ENCODE data around the gene TBXAS1. TPM values are rescaled to one million over a fixed set of nuclear protein-coding genes. Genes with fewer than 3 reads are reported as not detected.

Gene TBXAS1
- total RNA-seq, 2 donors from 2014 or later: 12.0 to 17.0 TPM

- no peaks in the 10 kb centered on the region for H3K36me3 ChIP-seq
- intact Hi-C loops (cut with DNase I): no loop called here
- H3K4me1 ChIP-seq: no peaks in the 10 kb centered on the region
- no peak overlapping the region for H3K9ac ChIP-seq (ENCODE audit: low read depth in 2 of 2, low read length in 2 of 2)
- no peak overlapping the region for H3K27ac ChIP-seq
- H3K9me3 ChIP-seq: no peaks in the 10 kb centered on the region
- no peaks in the 10 kb centered on the region for H3K27me3 ChIP-seq
- DNase-seq: no peak
- no peak for TF ChIP-seq CTCF (IDR thresholded peaks at IDR 0.05)
- no peak overlapping the region for H3K4me3 ChIP-seq
Observed at GRCh38 chr7:140005341-140005740, 176.3 kb downstream of the TBXAS1 start.

- no peak overlapping the region for H3K9ac ChIP-seq (ENCODE audit: low read depth in 2 of 2, low read length in 2 of 2)
- H3K4me3 ChIP-seq: no peak overlapping the region
- H3K36me3 ChIP-seq: no peaks in the 10 kb centered on the region
- no peaks in the 10 kb centered on the region for H3K4me1 ChIP-seq
- no peak for TF ChIP-seq CTCF (IDR thresholded peaks at IDR 0.05)
- no peak overlapping the region for H3K27ac ChIP-seq
- intact Hi-C loops (cut with DNase I): no loop called here
- H3K27me3 ChIP-seq: no peaks in the 10 kb centered on the region
- peak; percentile 33 for DNase-seq
- no peaks in the 10 kb centered on the region for H3K9me3 ChIP-seq
Observed at GRCh38 chr7:140005754-140006503, 176.9 kb downstream of the TBXAS1 start.

- no peak for TF ChIP-seq CTCF (IDR thresholded peaks at IDR 0.05)
- Histone ChIP-seq H3K9me3 (no peaks in the 10 kb centered on the region), H3K4me3 (no peak overlapping the region), H3K4me1 (no peaks in the 10 kb centered on the region), H3K27me3 (no peaks in the 10 kb centered on the region), H3K27ac (no peak overlapping the region), H3K9ac (ENCODE audit: low read depth in 2 of 2, low read length in 2 of 2) (no peak overlapping the region), H3K36me3 (no peaks in the 10 kb centered on the region)
- intact Hi-C loops (cut with DNase I): no loop called here
- DNase-seq: no peak
Observed at GRCh38 chr7:140006600-140006999, 177.5 kb downstream of the TBXAS1 start.

- intact Hi-C loops (cut with DNase I): no loop called here
- Histone ChIP-seq H3K4me1 (no peaks in the 10 kb centered on the region), H3K27me3 (no peaks in the 10 kb centered on the region), H3K36me3 (no peaks in the 10 kb centered on the region), H3K27ac (no peak overlapping the region), H3K9me3 (no peaks in the 10 kb centered on the region), H3K9ac (ENCODE audit: low read depth in 2 of 2, low read length in 2 of 2) (no peak overlapping the region), H3K4me3 (no peak overlapping the region)
- DNase-seq: no peak
- no peak for TF ChIP-seq CTCF (IDR thresholded peaks at IDR 0.05)
Observed at GRCh38 chr7:140007051-140007690, 178.1 kb downstream of the TBXAS1 start.

- no peak overlapping the region for H3K4me3 ChIP-seq
- no peak for DNase-seq
- H3K9ac ChIP-seq (ENCODE audit: low read depth in 2 of 2, low read length in 2 of 2): no peak overlapping the region
- no peaks in the 10 kb centered on the region for H3K27me3 ChIP-seq
- intact Hi-C loops (cut with DNase I): no loop called here
- no peak for TF ChIP-seq CTCF (IDR thresholded peaks at IDR 0.05)
- no peaks in the 10 kb centered on the region for H3K36me3 ChIP-seq
- H3K27ac ChIP-seq: no peak overlapping the region
- H3K4me1 ChIP-seq: no peaks in the 10 kb centered on the region
- no peaks in the 10 kb centered on the region for H3K9me3 ChIP-seq
Observed at GRCh38 chr7:140008755-140009610, 179.9 kb downstream of the TBXAS1 start.
